Astrocyte of the cerebellum (primary cell): ENCODE measurements around the gene LAIR1.

ENCODE experiments used
- DNase-seq: peaks from one replicate; pipeline ENCODE4 v3.0.0-alpha.2; 2011; ENCODE audit warnings: low read depth
- H3K4me3 ChIP-seq: 2 replicates; pipeline ENCODE4 v1.5.1; 2011; ENCODE audit warnings: mild to moderate bottlenecking, low read depth, low read length, moderate library complexity
- in situ Hi-C: cut with HindIII; loops from 2 replicates; pipeline ENCODE4 v1.10.0; 2017; ENCODE audit warnings: low sequenced_read_pairs
- TF ChIP-seq, protein P1 (sequence below): IDR thresholded peaks from 2 replicates; pipeline ENCODE4 v1.5.1; 2012; ENCODE audit warnings: low read length, low read depth, moderate library complexity, mild to moderate bottlenecking; ENCODE audit errors: missing control alignments

LAIR1 gene

DNA sequence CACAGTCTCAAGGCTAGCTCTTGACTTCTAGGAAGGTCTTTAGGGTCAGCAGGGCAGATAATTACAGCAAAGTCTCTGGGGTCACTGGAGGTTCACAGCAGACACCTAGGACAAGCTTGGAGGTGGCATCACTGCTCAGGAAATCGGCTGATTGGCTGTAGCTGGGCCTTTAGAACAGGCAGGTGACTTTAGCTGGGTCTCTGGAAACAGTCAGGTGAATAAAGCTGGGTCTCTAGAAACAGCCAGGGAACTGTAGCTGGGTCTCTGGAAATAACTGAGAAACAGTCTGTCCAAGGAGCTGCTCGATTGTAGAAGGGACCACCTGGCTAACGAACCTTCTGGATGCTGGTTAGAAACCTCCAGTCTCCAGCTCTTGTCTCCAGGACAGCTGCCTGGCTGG is 10.0 kb downstream of the LAIR1 start:
- no peak overlapping the region for H3K4me3 ChIP-seq
- DNase-seq, result no peak
- in situ Hi-C loops, result no loop called here
- TF ChIP-seq, protein P1, sequence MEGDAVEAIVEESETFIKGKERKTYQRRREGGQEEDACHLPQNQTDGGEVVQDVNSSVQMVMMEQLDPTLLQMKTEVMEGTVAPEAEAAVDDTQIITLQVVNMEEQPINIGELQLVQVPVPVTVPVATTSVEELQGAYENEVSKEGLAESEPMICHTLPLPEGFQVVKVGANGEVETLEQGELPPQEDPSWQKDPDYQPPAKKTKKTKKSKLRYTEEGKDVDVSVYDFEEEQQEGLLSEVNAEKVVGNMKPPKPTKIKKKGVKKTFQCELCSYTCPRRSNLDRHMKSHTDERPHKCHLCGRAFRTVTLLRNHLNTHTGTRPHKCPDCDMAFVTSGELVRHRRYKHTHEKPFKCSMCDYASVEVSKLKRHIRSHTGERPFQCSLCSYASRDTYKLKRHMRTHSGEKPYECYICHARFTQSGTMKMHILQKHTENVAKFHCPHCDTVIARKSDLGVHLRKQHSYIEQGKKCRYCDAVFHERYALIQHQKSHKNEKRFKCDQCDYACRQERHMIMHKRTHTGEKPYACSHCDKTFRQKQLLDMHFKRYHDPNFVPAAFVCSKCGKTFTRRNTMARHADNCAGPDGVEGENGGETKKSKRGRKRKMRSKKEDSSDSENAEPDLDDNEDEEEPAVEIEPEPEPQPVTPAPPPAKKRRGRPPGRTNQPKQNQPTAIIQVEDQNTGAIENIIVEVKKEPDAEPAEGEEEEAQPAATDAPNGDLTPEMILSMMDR, result no peak

DNA sequence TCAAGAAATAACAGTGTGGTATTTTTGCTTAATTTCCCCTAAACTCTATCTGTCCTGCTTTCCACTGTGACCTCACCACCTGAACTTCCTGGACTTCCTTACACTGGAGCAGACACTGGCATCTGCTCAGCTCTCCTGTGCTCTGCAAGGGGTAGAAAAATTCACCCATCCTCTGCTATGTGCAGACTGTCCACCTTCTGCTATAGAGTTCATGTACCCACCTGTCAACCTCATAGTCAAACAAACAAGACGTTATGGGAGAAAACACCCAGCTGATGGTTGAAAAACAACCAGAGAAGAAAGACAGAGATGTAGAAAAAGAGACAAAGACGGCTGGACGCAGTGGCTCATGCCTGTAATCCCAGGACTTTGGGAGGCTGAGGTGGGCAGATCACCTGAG is 12.2 kb downstream of the LAIR1 start:
- TF ChIP-seq, protein P1, result no peak
- no peak for DNase-seq

DNA sequence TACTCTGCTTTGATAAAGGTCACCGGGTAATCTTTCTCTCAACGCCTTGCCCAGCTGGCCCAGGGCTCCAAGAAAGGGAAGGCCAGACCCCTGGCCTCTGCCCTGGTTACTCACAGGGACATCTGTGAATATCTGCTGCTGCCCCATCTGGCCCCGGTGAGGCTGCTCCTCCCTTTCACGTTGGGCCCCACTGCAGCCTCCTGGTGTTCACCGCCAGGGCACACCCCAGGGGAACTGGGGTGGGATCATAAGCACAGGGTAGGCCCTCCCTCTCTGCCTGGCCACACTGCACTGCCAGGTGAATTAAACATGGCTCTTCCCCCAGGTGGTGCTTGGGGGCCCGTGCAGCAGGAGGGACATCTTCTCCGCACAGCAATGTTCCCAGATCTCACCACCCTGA is 12.7 kb downstream of the LAIR1 start:
- in situ Hi-C loops, result no loop called here
- TF ChIP-seq, protein P1, result no peak
- no peak overlapping the region for H3K4me3 ChIP-seq
- no peak for DNase-seq

More for the DNA sequence above, 12.2 kb downstream of the LAIR1 start:
- no peak overlapping the region for H3K4me3 ChIP-seq
- in situ Hi-C loops, result no loop called here

DNA sequence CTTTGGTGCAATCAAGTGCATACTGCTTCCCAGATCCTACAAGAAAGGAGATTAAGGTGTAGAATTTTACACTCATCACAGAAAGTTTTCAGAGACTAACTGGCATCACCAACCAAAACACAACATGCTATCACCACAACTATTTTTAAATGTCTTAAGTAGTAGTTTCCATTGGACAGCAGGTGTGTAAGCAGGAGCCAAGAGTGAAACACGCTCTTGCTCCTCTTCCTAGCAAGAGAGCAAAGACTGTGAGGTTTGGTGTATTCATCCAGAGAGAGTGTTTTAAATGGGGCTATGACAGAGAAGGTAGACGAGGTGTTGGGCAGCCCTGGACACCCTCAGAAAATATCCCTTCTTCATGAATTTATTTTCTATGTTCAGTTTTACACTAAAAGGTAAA is 13.3 kb downstream of the LAIR1 start:
- no peak overlapping the region for H3K4me3 ChIP-seq
- TF ChIP-seq, protein P1, result no peak
- DNase-seq, result no peak
- in situ Hi-C loops, result no loop called here

DNA sequence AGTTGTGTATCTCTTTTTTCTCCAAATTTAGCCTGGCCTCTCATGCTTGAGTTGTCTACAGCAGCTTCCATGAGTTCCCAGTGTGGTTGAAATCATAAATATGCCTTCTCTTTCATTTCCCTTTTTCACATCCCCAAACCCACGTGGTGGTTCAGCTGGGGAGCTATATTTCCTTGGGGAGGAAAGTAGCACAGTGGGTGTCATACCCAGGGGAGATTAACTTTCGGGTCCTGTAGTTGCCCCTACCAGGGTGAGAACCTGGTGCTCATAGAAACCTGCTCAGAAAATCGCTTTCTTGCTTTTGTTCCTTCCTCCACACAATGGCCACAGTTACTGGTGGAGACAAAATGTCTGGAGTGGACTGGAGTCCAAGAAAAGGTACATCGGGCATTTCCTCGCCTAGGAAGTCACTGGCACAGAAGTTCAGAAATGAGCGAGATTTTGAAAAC is 18.8 kb downstream of the LAIR1 start:
- TF ChIP-seq, protein P1, result no peak
- no peak for DNase-seq
- in situ Hi-C loops, result no loop called here
- no peak overlapping the region for H3K4me3 ChIP-seq

DNA sequence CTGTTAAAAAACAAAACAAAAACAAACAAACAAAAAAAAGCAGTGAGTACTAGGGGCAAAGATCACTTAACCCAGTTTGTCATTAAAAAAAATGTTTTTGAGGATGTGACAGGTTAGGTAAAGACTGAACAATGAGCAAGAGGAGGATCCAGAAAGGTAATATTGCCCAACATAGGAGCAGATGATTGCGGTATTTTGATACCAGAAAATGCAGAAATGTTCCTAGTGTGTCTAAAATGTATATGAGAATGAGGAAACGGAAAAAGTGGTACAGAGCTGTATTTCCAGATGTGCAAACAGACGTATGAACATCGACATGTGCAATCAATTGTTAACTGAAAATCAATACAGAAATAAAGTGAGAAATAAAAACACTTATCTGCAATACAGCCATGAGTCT is 20.9 kb downstream of the LAIR1 start:
- no peak for DNase-seq
- in situ Hi-C loops, result no loop called here
- no peak overlapping the region for H3K4me3 ChIP-seq
- TF ChIP-seq, protein P1, result no peak

DNA sequence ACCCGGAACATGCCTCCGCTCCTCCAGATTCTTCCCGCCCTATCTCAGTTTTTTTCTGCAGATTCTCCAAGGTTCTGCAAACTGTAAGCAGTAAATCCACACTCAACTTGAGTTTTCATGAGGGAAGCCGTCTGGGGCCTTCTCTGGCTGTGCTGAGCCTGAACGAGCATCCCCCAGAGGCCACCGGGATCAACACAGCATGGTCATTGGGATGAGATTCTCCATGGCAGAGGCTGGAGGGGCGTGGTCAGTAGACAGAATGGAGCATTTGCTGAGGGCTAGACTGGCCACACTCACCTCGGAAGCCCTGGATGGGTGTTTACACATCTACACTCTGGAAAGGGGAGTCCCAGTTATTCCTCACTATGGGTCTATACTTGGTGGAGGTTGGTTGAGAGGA is 23.4 kb downstream of the LAIR1 start:
- no peak overlapping the region for H3K4me3 ChIP-seq
- TF ChIP-seq, protein P1, result no peak
- DNase-seq, result no peak
- in situ Hi-C loops, result no loop called here
